ENCODE data around the gene CACNA1C.

- TF ChIP-seq, protein P1, sequence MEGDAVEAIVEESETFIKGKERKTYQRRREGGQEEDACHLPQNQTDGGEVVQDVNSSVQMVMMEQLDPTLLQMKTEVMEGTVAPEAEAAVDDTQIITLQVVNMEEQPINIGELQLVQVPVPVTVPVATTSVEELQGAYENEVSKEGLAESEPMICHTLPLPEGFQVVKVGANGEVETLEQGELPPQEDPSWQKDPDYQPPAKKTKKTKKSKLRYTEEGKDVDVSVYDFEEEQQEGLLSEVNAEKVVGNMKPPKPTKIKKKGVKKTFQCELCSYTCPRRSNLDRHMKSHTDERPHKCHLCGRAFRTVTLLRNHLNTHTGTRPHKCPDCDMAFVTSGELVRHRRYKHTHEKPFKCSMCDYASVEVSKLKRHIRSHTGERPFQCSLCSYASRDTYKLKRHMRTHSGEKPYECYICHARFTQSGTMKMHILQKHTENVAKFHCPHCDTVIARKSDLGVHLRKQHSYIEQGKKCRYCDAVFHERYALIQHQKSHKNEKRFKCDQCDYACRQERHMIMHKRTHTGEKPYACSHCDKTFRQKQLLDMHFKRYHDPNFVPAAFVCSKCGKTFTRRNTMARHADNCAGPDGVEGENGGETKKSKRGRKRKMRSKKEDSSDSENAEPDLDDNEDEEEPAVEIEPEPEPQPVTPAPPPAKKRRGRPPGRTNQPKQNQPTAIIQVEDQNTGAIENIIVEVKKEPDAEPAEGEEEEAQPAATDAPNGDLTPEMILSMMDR (IDR thresholded peaks at IDR 0.05), result no peak
- TF ChIP-seq EP300 (IDR thresholded peaks at IDR 0.05), result no peak
Observed at GRCh38 chr12:2479851-2480535, 427.2 kb downstream of the CACNA1C start.

All from suprapubic skin (tissue), 3 donors.